ENCODE measurements around the gene ADARB1. TPM values are rescaled to one million over a fixed set of nuclear protein-coding genes. Genes with fewer than 3 reads are reported as not detected.

ADARB1 gene
- total RNA-seq, 1 experiment from 2014 or later, result 15.8 TPM

- no peak for DNase-seq
- Mint-ChIP-seq H3K27me3 (ENCODE audit: low read depth) (no peaks in the 10 kb centered on the region), H3K9me3 (peaks cover 3 to 8% of the 10 kb centered on the region in 2 experiments; a peak in 1 of 5 replicates), H3K27ac (no peak overlapping the region; a peak in 1 of 7 replicates), H3K4me3 (no peak overlapping the region), H3K36me3 (ENCODE audit: insufficient read depth in 1 of 3, low read depth in 3 of 3) (peaks cover 0 to 11% (median 7%) of the 10 kb centered on the region in 3 experiments; a peak in 2 of 7 replicates), H3K4me1 (peaks cover 17 to 20% of the 10 kb centered on the region in 2 experiments)
- Histone ChIP-seq H2BK120ac (ENCODE audit: low read depth, low read length, poor library complexity, severe bottlenecking) (no peak overlapping the region), H3K14ac (ENCODE audit: insufficient read depth, low read length) (no peak overlapping the region), H3K23me2 (ENCODE audit: insufficient read length, low read depth, low read length, poor library complexity, severe bottlenecking) (no peaks in the 10 kb centered on the region), H3T11ph (ENCODE audit: low read length) (no peak overlapping the region), H3K79me1 (ENCODE audit: insufficient read depth, low read depth, low read length, poor library complexity, severe bottlenecking) (no peaks in the 10 kb centered on the region), H2AK5ac (ENCODE audit: insufficient read length, low read length) (no peak overlapping the region), H2BK5ac (ENCODE audit: insufficient read length, low read length) (no peak overlapping the region), H3K9me3 (ENCODE audit: control insufficient read depth, low read depth, low read length) (no peaks in the 10 kb centered on the region), H4K20me1 (ENCODE audit: control insufficient read depth, insufficient read depth, insufficient read length) (no peaks in the 10 kb centered on the region), H3K4me1 (ENCODE audit: insufficient read depth, low read length) (no peaks in the 10 kb centered on the region; the same call in 1 of the 2 replicates), H3K27ac (ENCODE audit: insufficient read length, low read depth, low read length) (no peak overlapping the region), H2BK15ac (ENCODE audit: low read depth, low read length) (no peak overlapping the region), H3K23ac (ENCODE audit: insufficient read length, low read depth, low read length) (no peak overlapping the region), H3K4me2 (ENCODE audit: insufficient read depth, insufficient read length, low read length) (no peak overlapping the region), H3K9ac (ENCODE audit: extremely low read depth, insufficient read length, low read length) (no peak overlapping the region), H2BK20ac (ENCODE audit: low read depth, low read length, poor library complexity, severe bottlenecking) (no peak overlapping the region), H3K79me2 (ENCODE audit: insufficient read depth, low read length) (no peaks in the 10 kb centered on the region), H4K5ac (ENCODE audit: insufficient read length, low read depth, low read length) (no peak overlapping the region), H2BK12ac (ENCODE audit: insufficient read length, low read depth, low read length) (no peak overlapping the region), H4K91ac (ENCODE audit: insufficient read length, low read depth, low read length) (no peak overlapping the region), H2AFZ (ENCODE audit: low read length) (no peak overlapping the region), H3K18ac (ENCODE audit: insufficient read length, low read depth, low read length) (no peak overlapping the region), H4K8ac (replicated peaks; ENCODE audit: insufficient read length, low read depth, low read length) (no peak overlapping the region), H3K27me3 (ENCODE audit: insufficient read depth, low read length) (no peaks in the 10 kb centered on the region), H3K4ac (ENCODE audit: low read depth, low read length) (no peak overlapping the region), H3K56ac (ENCODE audit: insufficient read length, low read depth, low read length) (no peak overlapping the region)
- no CpG with 5 or more reads among the region's 11 CpGs for WGBS (ENCODE audit: extremely low coverage, insufficient read length, low lambda C conversion rate)
- no peak for TF ChIP-seq CTCF (conservative IDR thresholded peaks at IDR 0.05)
Observed at GRCh38 chr21:45153358-45154318, 79.3 kb downstream of the ADARB1 start.
